Stimulated activated CD4-positive, alpha-beta T cell treated with anti-CD3 and anti-CD28 coated beads, Interleukin-4, amount 100 ng/mL, for 1 hour (primary cell): Measurements from ENCODE around the gene GADD45A.
"Not testable (repeated sequence)": the region's sequence is repeated elsewhere in the genome, so short reads cannot be mapped to it uniquely, and the experiment has no call there.

Source experiments
- DNase-seq: peaks from one replicate; pipeline ENCODE4 v3.0.0-alpha.2; 2020

The GADD45A gene

DNA sequence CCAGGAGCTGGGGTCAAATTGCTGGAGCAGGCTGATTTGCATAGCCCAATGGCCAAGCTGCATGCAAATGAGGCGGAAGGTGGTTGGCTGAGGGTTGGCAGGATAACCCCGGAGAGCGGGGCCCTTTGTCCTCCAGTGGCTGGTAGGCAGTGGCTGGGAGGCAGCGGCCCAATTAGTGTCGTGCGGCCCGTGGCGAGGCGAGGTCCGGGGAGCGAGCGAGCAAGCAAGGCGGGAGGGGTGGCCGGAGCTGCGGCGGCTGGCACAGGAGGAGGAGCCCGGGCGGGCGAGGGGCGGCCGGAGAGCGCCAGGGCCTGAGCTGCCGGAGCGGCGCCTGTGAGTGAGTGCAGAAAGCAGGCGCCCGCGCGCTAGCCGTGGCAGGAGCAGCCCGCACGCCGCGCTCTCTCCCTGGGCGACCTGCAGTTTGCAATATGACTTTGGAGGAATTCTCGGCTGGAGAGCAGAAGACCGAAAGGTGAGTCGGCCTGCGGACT lies at the start of gene GADD45A:
TSS of gene GADD45A (plus strand) at position 135 of the 491 bp plus-strand sequence. CDS start at position 429, 294 bp downstream.
- DNase-seq = peak; percentile 86

GRCh38 chr1:67636146-67636545 lies 48.9 kb upstream of the GADD45A start:
- no peak for DNase-seq

GRCh38 chr1:67639361-67639760 lies 45.6 kb upstream of the GADD45A start:
- no peak for DNase-seq

DNA sequence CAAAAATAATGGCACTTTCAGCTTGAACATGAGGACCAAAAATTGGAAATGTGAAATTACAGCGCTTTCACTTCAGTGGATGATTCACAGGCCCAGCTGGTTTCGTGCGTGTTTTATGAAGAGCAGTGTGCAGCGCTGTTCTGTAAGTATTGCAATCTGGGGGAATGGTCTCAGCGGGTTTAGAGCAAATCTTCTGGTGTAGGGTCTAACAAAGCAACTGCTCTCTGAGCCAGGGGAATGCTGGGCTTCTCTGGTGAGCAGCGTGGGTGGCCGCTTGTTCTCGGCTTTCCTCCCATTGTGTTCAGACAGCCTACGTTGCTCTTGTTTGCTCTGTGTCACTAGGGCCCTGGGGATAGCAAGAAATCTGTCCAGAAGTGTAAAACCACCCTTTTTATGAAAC lies 42.4 kb upstream of the GADD45A start:
- no peak for DNase-seq

GRCh38 chr1:67644566-67644965 lies 40.4 kb upstream of the GADD45A start:
- DNase-seq = no peak

- DNase-seq = no peak
These were observed 39.4 kb upstream of the GADD45A start for GRCh38 chr1:67645495-67646144.

DNA sequence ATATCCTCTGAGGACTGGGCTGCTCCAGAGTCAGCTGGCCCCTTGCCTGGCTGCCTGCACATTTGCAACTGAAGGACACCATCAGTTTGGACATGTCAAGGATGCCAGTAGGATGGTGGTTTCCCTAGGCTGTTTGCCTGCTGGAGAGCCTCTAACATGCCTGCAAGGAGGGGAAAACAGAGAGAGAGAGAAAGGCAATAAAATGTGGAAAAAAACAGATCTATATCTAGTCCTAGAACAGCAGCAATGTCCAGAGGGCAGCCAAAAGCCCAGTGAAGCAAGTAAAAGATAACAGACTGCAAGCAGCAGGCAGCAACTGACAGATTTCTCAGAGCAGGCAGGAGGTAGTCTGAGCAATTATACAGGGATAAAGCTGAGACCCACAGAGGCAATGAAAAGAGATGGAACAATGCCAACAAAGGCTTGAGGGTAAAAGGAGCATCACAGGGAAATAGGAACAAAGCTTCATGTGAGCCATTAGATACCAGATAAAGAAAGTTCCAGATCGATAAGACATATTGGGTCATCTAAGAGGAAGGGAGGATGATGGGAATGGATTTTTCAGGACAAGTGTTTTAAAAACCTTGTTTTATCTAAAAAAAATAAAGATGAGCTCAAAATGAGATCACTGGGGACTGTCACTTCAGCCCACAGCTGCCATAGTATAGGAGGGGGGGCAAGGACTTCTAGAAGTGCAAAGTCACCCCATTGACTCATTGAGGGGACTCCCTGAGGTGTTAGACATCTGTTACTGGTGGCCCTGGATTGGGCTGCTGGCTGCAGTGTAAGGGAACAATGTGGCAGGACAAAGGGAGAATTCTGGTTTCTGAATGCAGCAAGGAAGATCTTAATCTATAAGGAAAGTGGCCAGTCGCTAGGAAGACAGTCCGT lies 38.6 kb upstream of the GADD45A start:
- no peak for DNase-seq

- no peak for DNase-seq
These were observed 37.8 kb upstream of the GADD45A start for GRCh38 chr1:67647036-67647798.

DNA sequence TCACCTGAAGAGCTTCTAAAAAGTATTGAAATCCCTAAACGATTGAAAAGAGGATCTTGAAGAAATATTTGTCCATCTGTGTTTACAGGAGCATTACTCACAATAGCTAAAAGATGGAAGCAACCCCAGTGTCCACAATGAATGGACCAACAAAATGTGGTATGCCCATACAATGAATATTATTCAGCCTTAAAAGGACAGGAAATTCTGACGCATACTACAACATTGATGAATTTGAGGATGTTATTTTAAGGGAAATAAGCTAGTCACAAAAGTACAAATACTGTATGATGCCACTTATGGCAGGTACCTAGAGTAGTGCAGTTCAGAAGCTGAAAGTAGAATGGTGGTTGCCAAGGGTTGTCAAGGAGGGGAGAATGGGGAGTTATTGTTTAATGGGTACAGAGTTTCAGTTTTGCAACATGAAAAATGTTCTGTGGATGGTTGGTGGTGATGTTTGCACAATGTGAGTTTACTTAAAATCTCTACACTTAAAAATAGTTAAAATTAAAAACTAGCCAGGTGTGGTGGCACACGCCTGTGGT lies 37.1 kb upstream of the GADD45A start:
- DNase-seq = no peak

GRCh38 chr1:67648582-67649326 lies 36.2 kb upstream of the GADD45A start:
- no peak for DNase-seq

DNA sequence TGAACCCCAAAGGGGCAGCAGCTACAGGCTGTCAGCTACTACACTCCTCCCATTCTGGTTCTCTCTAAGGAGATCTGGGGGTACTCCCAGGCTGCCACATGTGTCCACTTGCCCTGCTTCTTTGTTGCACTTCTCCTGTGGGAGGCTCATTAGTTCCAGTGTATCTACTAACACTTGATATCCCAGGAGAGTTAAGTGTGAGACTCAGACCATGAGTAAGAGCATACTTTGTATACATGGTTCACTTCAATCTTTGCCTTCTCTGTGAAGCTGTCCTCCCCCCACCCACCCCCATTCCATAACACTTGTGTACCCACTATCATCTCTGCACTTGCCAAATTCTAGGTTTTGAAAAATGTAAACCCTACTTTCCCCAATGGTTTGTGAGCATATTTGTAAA lies 34.9 kb upstream of the GADD45A start:
- no peak for DNase-seq

GRCh38 chr1:67651031-67651430 lies 34.0 kb upstream of the GADD45A start:
- no peak for DNase-seq

- no peak for DNase-seq
These were observed 32.2 kb upstream of the GADD45A start for GRCh38 chr1:67652800-67653199.

- no peak for DNase-seq
These were observed 31.7 kb upstream of the GADD45A start for GRCh38 chr1:67653304-67653703.

- no peak for DNase-seq
These were observed 29.4 kb upstream of the GADD45A start for GRCh38 chr1:67655581-67655980.

GRCh38 chr1:67657152-67657551 lies 27.8 kb upstream of the GADD45A start:
- not testable (repeated sequence) for DNase-seq

GRCh38 chr1:67659229-67659628 lies 25.8 kb upstream of the GADD45A start:
- DNase-seq = no peak

GRCh38 chr1:67662884-67663283 lies 22.1 kb upstream of the GADD45A start:
- no peak for DNase-seq

GRCh38 chr1:67664048-67664447 lies 21.0 kb upstream of the GADD45A start:
- DNase-seq = no peak

GRCh38 chr1:67665307-67665706 lies 19.7 kb upstream of the GADD45A start:
- DNase-seq = not testable (repeated sequence)

- no peak for DNase-seq
These were observed 18.4 kb upstream of the GADD45A start for GRCh38 chr1:67666636-67667035.

DNA sequence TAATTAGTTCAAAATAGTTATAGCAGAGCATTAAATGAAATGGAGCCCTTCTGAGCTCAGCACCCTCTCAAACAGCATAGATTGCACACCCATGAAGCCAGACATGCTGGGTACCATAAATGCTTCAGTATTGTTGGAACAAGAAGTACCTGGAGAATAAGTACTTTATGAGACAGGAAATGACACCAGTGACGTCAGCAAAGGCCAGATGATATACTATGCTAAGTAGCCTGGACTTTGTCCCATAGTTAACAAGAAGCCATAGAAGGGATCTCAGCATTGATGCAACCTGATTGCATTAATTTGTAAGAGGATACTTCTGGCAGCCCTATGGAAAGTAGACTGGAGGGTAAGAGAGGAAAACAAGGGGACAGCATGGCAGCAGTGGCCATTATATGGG lies 16.3 kb upstream of the GADD45A start:
- no peak for DNase-seq
